GM18499 (cell line): ENCODE results near the gene HLA-DPA1.
"Not testable (repeated sequence)": the region's sequence is repeated elsewhere in the genome, so short reads cannot be mapped to it uniquely, and the experiment has no call there.

ENCODE experiments used
- ATAC-seq: cut with Tn5 transposase; IDR thresholded peaks from one replicate; pipeline ENCODE4 v1.9.1; 2021; ENCODE audit warnings: moderate number of reproducible peaks; ENCODE audit not compliant: insufficient read depth, unreplicated experiment

Gene HLA-DPA1

GRCh38 chr6:33073431-33073871 is at the start of gene HLA-DPA1:
HLA-DPA1 (minus strand) TSS chr6:33073649.
- peak; percentile 38 for ATAC-seq

DNA sequence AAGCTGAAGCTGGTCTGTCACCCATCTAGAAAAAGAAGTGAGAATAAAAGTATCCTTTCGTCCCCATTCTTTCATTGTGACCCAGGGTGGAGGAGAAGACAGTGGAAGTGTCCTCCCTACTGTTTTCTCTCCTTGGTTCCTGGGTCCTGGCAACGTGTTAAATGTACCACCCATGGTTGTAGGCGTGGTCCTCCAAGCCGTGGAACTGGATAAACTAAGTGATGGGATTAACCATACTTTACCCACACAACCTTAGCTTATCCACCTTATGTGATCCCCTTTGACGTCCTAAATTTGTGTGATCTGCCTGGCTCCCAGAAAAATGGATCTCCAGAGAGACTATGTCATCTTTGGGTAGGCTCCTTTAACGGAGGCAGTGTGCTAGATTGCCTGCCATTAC is 49.7 kb upstream of the HLA-DPA1 start:
- no peak for ATAC-seq

DNA sequence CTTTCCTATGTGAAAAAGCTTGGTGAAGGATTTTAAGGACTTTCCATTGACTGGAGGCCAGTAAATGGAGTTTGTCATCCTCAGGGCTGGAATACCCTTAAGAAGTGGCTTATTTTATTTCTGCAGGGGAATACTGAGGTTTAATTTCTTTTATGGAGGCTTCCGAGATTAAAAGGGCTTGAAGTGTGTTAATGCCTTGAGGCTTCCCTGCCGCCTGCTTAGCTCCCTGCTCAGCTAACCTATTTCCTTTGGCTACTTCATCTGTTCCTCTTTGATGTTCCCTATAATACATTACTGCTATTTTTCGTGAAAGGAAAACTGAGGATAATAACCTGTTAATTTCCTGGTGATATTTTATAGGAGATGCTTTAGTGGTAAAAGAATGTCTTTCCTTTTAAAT is 46.6 kb upstream of the HLA-DPA1 start:
- ATAC-seq = no peak

- no peak for ATAC-seq
These were observed 45.2 kb upstream of the HLA-DPA1 start for GRCh38 chr6:33118525-33119123.

GRCh38 chr6:33117811-33118277 is 44.4 kb upstream of the HLA-DPA1 start:
- ATAC-seq = no peak

GRCh38 chr6:33116841-33117711 is 43.6 kb upstream of the HLA-DPA1 start:
- no peak for ATAC-seq

- no peak for ATAC-seq
These were observed 43.0 kb upstream of the HLA-DPA1 start for GRCh38 chr6:33116417-33116816.

DNA sequence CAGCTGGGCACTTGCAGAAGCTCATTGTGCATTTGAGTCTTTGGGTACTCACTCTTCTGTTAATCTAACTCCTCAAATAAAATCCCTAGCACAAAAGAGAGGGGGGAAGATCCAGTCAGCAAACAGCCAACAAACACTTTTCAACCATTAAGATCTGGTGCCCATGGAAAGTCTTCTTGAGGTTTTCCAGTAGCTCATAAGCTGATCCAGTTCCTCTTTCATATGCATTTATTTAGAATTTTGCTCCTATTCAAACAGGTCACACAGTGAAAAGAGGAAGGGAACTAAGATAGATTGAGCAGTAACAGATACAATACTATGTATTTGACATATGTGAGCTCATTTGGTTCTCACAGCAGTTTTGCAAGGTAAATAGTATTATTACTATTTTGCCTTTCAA is 41.0 kb upstream of the HLA-DPA1 start:
- no peak for ATAC-seq

- no peak for ATAC-seq
These were observed 40.3 kb upstream of the HLA-DPA1 start for GRCh38 chr6:33113755-33114154.

GRCh38 chr6:33112148-33112547 is 38.7 kb upstream of the HLA-DPA1 start:
- no peak for ATAC-seq

DNA sequence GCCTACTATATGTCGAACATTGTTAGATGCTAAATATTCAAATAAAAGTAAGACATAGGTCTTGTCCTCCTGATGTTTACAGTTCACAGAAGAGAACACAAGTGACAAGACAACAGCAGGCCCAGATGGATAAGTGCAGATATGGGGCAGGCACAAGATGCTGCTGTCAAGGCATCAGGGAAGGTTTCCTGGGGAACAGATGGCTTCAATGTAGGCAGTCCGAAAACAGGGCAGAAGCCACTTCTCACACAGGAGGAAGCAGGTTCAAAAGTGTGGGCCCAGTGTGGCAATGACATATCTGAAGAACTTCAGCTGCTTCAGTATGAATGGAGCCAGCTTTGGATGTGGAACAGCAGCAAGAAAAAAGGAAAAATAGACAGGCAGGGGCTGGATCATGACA is 34.9 kb upstream of the HLA-DPA1 start:
- no peak for ATAC-seq

DNA sequence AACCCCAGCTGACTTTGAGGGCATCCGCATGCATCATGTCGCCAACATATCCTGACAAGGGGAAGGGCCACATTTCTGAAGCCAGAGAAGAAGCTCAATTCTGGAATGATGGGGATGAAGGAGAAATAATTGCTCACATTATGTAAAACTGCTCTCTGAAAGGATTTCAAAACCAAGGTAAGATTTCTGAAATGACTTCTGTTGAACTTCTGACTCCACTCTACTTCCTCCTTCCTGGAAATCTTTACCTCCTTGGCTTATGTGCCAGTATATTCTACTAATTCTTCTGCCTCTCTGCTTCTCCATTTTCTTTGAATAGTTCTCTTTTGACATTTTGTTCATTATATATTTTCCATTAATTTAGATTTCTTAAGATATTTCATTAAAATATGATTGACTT is 34.2 kb upstream of the HLA-DPA1 start:
- ATAC-seq = no peak

DNA sequence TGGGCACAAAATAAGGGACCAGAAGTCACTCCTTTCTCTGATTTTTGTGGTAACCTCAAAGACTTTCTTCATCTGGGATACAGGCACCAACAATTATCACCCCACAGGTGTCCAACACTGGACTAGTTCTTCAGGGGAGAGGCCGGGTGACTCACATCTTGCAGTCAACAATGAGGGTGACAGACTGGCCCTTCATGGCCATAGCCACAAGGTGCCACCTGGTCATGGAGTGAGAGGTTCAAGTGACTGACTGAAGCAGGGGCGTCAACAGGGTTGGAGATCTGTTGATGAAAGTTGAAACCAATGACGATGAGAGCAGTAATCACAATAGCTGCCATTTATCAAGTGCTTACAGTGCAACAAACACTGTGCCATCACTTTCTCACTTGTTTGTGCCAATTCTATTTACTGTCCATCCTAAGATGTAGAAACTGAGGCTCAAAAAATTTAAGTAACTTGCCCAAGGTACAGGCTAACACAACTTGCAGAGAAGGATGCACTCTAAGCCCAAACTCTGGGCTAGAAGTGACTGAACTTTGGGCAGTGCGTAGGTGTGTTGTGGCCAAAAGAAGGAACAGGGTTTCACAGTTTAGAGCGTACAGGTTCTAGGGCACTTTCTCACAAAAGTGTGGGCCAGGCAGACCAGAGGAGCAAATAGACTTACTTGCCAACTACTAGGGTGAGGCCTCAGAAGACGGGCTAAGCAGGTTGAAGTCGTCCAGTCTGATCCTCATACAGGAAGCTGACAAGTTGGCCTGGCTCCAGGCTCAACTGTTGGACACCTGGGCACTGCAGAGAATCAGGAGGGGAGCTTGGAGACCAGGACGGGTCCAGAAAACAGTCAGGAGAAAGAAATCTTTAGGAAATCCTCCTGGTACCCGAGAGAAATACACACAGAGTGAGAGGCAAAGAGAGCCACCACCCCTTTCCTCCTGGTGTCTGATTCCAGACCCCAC is 32.7 kb upstream of the HLA-DPA1 start:
- no peak for ATAC-seq

DNA sequence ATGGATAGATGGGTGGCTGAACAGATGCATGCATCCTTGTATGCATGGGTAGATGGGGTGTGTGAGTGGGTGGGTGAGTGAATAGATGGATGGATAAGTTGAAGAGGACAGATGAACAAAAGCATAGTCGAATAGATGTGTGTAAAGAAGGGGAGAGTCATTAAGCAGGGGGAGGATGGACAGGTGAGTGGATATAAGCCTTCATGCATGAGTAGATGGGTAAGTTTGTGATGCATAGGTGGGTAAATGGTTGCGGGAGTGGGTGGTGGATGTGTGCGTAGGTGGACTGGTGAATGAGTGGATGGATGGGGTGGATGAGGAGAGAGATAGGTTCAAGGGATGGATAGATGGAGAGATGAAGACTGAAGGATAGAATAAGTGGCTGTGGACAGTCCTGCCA is 31.9 kb upstream of the HLA-DPA1 start:
- no peak for ATAC-seq

DNA sequence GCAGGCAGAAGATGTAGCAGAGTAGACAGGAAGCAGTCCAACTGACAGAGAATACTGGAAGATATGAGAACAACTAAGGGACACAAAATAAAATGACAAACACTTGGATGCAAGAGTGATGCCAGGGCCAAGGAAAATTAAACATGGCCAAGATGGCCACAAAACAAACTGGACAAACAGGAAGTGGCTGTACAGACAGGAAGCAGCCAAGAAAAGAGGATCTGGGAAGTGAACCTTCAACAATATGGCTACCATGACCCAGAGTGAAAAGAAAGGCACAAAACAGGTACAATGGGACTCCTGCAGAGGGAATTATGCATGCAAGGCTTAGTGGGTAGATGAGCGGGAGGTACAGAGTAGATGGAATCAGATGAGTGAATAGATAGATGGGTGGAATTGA is 31.4 kb upstream of the HLA-DPA1 start:
- ATAC-seq = no peak

- ATAC-seq = no peak
These were observed 30.3 kb upstream of the HLA-DPA1 start for GRCh38 chr6:33103776-33104175.

GRCh38 chr6:33101121-33101737 is 27.8 kb upstream of the HLA-DPA1 start:
- not testable (repeated sequence) for ATAC-seq

GRCh38 chr6:33095681-33096080 is 22.2 kb upstream of the HLA-DPA1 start:
- ATAC-seq = no peak

- ATAC-seq = no peak
These were observed 20.4 kb upstream of the HLA-DPA1 start for GRCh38 chr6:33093855-33094254.

DNA sequence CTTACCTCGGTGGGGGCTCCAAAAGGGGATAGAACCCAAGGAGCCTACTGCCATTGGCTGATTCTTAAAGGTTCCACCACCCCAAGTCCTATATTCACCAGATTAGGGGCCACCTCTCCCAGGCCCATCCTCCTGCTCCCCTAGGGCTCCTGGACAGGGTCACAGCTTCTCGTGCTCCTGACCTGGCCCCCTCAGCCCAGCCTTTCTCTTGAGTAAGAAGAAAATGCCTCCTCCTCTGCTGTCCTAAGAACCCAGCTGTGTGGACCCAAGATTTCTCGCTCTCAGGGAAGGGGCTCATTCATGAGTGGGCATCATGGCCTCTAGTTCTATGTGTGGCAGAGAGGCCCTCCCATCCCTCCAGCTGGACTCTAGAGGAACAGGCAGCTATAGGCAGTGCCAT is 18.9 kb upstream of the HLA-DPA1 start:
- no peak for ATAC-seq
